OCI-LY3 (cell line): ENCODE data around the gene RXRA.

Experiments used
- H2AFZ ChIP-seq: fragments of 200-600, 300-600 bp; shearing (Covaris generic); 2 replicates; pipeline ENCODE4 v1.6.0; 2014; ENCODE audit warnings: antibody characterized with exemption, low read depth, low read length
- H3K27ac ChIP-seq: fragments of 200-600, 300-600 bp; sonication (generic); 2 replicates; pipeline ENCODE4 v1.5.1; 2014; ENCODE audit warnings: mild to moderate bottlenecking, low read length, moderate library complexity, mixed read lengths
- H3K27me3 ChIP-seq: fragments of 200-600, 300-600 bp; sonication (generic); 2 replicates; pipeline ENCODE4 v1.6.1; 2014; ENCODE audit warnings: low read depth, low read length, mixed read lengths
- H3K36me3 ChIP-seq: fragments of 200-600, 300-600 bp; sonication (generic); replicated peaks from 2 replicates; pipeline ENCODE3; 2014; ENCODE audit warnings: low read depth, low read length, mixed read lengths
- H3K4me1 ChIP-seq: fragments of 300-600, 200-600 bp; sonication (generic); 2 replicates; pipeline ENCODE4 v1.6.1; 2014; ENCODE audit warnings: low read length, mixed read lengths
- H3K4me2 ChIP-seq: fragments of 200-600, 300-600 bp; sonication (generic); 2 replicates; pipeline ENCODE4 v1.6.1; 2014; ENCODE audit warnings: low read length, mixed read lengths
- H3K4me3 ChIP-seq: fragments of 300-600, 200-600 bp; sonication (generic); 2 replicates; pipeline ENCODE4 v1.5.1; 2014; ENCODE audit warnings: antibody characterized with exemption, mild to moderate bottlenecking, low read length, moderate library complexity
- H3K79me2 ChIP-seq: fragments of 300-600, 200-600 bp; shearing (Covaris generic); 2 replicates; pipeline ENCODE4 v1.6.1; 2014; ENCODE audit warnings: mild to moderate bottlenecking, low read length, mixed read lengths
- H3K9ac ChIP-seq: fragments of 300-600, 200-600 bp; shearing (Covaris generic); 2 replicates; pipeline ENCODE4 v1.6.0; 2014; ENCODE audit warnings: mild to moderate bottlenecking, low read length, moderate library complexity
- H3K9me3 ChIP-seq: fragments of 200-600, 300-600 bp; shearing (Covaris generic); 2 replicates; pipeline ENCODE4 v1.6.1; 2014; ENCODE audit warnings: low read length, mixed read lengths; ENCODE audit not compliant: insufficient read depth
- H4K20me1 ChIP-seq: fragments of 200-600, 300-600 bp; sonication (generic); 2 replicates; pipeline ENCODE4 v1.6.1; 2016; ENCODE audit warnings: low read length, mixed read lengths; ENCODE audit not compliant: insufficient read depth
- CTCF ChIP-seq: fragments of 200-600, 300-600 bp; sonication (generic); IDR thresholded peaks from 2 replicates; pipeline ENCODE4 v1.5.1; 2014; ENCODE audit warnings: antibody characterized with exemption, low read length, low read depth
- EZH2phosphoT487 ChIP-seq: fragments of 200-600 bp; shearing (Covaris generic); IDR thresholded peaks from 2 replicates; pipeline ENCODE4 v1.6.1; 2018; ENCODE audit warnings: antibody characterized with exemption, mixed run types, low read depth

Gene RXRA

GRCh38 chr9:134318941-134319305 is 7.3 kb upstream of the RXRA start:
- TF ChIP-seq EZH2phosphoT487 (no peak), CTCF (no peak)
- Histone ChIP-seq H3K27ac (no peak overlapping the region), H3K27me3 (peaks cover 31% of the 10 kb centered on the region), H3K4me1 (peaks cover 20% of the 10 kb centered on the region), H3K36me3 (no peaks in the 10 kb centered on the region), H3K79me2 (no peaks in the 10 kb centered on the region), H3K4me3 (no peak overlapping the region), H4K20me1 (no peaks in the 10 kb centered on the region), H3K4me2 (no peak overlapping the region), H2AFZ (no peak overlapping the region), H3K9ac (no peak overlapping the region), H3K9me3 (no peaks in the 10 kb centered on the region)

- Histone ChIP-seq H3K36me3 (no peaks in the 10 kb centered on the region), H3K9ac (no peak overlapping the region), H3K4me1 (peaks cover 22% of the 10 kb centered on the region), H3K27me3 (peaks cover 36% of the 10 kb centered on the region), H2AFZ (no peak overlapping the region), H3K4me3 (no peak overlapping the region), H3K79me2 (no peaks in the 10 kb centered on the region), H4K20me1 (no peaks in the 10 kb centered on the region), H3K27ac (no peak overlapping the region), H3K4me2 (no peak overlapping the region), H3K9me3 (no peaks in the 10 kb centered on the region)
- TF ChIP-seq CTCF: no peak
- no peak for TF ChIP-seq EZH2phosphoT487
These were observed 6.7 kb upstream of the RXRA start for GRCh38 chr9:134319306-134320125.

- Histone ChIP-seq H3K9ac (no peak overlapping the region), H3K9me3 (no peaks in the 10 kb centered on the region), H3K36me3 (no peaks in the 10 kb centered on the region), H4K20me1 (no peaks in the 10 kb centered on the region), H3K79me2 (no peaks in the 10 kb centered on the region), H3K4me1 (peaks cover 25% of the 10 kb centered on the region), H3K27me3 (peaks cover 36% of the 10 kb centered on the region), H3K27ac (no peak overlapping the region), H2AFZ (no peak overlapping the region), H3K4me2 (no peak overlapping the region), H3K4me3 (no peak overlapping the region)
- TF ChIP-seq CTCF: no peak
- no peak for TF ChIP-seq EZH2phosphoT487
These were observed 6.0 kb upstream of the RXRA start for GRCh38 chr9:134320126-134320867.

- Histone ChIP-seq H4K20me1 (no peaks in the 10 kb centered on the region), H3K36me3 (no peaks in the 10 kb centered on the region), H3K9ac (no peak overlapping the region), H3K27me3 (peaks cover 36% of the 10 kb centered on the region), H3K79me2 (no peaks in the 10 kb centered on the region), H3K4me3 (no peak overlapping the region), H3K4me1 (peaks cover 30% of the 10 kb centered on the region), H3K9me3 (no peaks in the 10 kb centered on the region), H3K4me2 (no peak overlapping the region), H3K27ac (no peak overlapping the region), H2AFZ (no peak overlapping the region)
- no peak for TF ChIP-seq EZH2phosphoT487
- no peak for TF ChIP-seq CTCF
These were observed 5.3 kb upstream of the RXRA start for GRCh38 chr9:134320868-134321471.
